HG02852 (cell line): Measurements from ENCODE around the gene MINDY4B.
A peak's percentile ranks its signal among the peaks of the same experiment; 100 is the strongest.

Experiments
- ATAC-seq: cut with Tn5 transposase; IDR thresholded peaks from one replicate; pipeline ENCODE4 v1.9.1; 2021; ENCODE audit warnings: mild to moderate bottlenecking, moderate library complexity; ENCODE audit not compliant: unreplicated experiment

The MINDY4B gene

GRCh38 chr3:150848864-150849263, 56.4 kb downstream of the MINDY4B start:
- no peak for ATAC-seq

GRCh38 chr3:150847433-150847832, 57.8 kb downstream of the MINDY4B start:
- ATAC-seq = no peak

DNA sequence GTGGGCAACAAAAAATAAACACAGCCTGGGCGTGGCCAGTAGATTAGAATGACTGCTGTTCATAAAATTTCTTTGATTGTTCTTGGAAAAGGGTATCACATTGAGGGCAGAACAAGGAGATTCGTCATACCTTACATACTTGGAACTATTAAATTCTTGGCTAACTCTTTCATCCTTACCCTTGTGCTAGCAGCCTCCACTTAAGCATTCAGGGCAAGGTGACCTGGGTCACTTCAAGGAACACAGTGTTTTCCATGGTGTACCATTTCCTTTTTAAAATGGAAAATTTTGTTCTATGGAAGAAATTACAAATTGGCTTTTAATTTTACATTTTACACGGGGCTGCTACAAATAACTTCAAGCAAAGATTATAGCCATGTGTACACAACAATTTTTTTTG, 60.8 kb downstream of the MINDY4B start:
- ATAC-seq = no peak

DNA sequence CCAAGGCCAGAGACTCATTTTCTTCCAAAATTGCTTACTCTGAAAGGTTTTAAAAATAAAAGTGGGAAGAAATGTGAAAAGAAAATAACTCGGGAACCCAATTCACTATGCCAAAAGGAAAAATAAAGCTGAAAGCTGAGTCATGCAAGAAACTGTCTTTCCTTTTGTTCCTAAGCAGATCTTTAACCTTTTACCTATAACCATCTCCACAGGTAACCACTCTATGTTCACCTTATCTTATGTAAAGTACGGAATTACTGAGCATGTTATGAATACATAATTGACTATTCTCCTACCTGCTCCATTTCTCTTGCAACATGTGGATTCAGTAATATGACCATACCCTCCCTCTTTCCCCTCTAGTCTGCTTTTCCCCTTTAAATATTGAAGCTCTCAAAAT, 62.0 kb downstream of the MINDY4B start:
- no peak for ATAC-seq

- ATAC-seq = no peak
Observed at GRCh38 chr3:150840802-150841515, 64.3 kb downstream of the MINDY4B start.

DNA sequence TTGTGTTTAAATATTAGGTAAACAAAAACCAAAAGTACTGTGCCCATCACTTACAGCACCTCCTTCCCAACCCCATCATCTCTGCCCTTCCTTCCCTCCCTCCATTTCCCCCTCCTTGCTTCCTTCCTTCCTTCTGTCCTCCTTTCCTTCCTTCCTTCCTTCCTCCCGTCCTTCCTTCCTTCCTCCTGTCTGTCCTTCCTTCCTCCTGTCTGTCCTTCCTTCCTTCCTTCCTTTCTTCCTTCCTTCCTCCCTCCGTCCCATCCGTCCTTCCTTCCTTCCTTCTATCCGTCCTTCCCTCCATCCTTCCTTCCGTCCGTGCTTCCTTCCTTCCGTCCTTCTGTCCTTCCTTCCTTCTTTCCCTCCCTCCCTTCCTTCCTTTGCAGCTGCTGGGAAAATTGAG, 74.5 kb downstream of the MINDY4B start:
- ATAC-seq = no peak

DNA sequence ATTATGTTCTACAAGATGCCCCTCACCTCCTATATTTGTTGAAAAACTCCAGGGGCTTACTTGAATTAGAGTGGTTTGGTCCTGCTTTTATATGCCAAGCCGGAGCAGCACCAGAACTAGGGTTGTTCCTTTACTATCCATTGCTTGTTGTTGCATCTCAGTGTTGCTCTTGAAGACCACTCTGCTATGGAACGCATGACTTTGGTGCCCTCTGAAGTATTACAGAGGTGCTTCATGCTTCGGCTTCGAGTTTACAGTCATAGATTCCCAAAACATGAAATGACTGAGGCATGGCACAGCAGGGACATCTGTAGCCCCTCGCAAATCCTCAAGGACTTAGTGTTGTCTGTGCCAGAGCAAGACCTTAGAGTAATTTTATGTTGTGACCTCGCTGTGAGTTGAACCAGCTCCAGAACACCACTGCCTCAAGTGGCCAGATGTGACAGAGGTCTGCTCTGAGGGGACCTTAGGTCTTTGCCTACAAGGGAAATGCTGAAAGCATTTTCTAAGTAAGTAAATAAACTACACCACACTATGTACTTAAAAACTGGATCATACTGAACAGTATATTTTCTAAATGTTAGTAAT, 75.1 kb downstream of the MINDY4B start:
- peak; percentile 60 for ATAC-seq

- ATAC-seq = no peak
Observed at GRCh38 chr3:150829408-150829807, 75.8 kb downstream of the MINDY4B start.

DNA sequence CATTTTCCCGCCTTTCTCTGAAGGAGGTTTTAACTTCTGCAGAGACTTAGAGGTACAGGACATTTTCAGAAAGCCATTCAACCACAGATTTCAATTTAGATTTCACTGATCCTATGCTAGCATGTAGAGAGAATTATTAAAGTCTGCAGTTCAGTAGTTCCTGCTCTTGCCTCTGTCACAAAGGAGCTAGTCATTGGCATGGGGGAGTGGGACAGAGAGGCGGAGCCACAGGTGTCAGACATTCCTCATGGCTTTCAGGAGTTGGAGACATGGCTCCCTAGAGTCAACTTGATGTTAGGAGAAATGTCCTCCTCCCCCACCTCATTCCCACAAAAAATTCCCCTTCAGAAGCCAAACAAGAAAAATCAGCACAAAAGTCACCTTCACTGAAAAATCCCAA, 76.2 kb downstream of the MINDY4B start:
- ATAC-seq = no peak

- ATAC-seq = no peak
Observed at GRCh38 chr3:150828261-150828660, 77.0 kb downstream of the MINDY4B start.

GRCh38 chr3:150826466-150827282, 78.6 kb downstream of the MINDY4B start:
- ATAC-seq = no peak

- no peak for ATAC-seq
Observed at GRCh38 chr3:150825916-150826377, 79.3 kb downstream of the MINDY4B start.

DNA sequence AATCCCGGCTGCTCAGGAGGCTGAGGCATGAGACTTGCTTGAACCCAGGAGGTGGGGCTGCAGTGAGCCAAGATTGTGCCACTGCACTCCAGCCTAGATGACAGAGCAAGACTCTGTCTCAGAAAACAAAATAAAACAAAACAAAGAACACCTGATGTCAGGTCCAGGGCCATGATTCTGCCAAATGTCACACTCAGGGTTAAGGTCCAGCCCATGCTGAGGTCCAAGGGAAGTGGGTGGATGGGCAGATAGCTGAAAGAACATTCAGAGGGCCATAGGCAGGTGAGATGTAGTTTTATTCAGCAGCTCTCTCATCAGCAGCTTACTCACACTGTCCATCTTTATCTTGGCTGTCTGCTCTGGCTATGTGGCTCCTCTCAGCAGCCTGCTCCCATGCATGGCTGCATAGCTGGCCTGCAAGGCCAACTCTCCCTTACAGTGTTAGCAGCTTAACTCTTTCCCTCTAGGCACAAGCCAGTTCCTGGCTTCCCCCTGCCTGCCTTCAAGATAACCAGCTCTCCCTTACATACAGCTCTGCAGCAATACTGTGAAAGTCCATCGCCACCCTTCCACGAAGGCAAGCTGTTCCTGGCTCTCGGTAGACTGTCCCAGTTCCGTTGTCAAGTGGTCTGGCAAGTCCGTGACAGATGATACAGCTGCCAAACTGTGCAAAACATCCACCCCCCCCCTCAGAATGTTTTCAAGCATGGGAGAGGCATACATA, 79.9 kb downstream of the MINDY4B start:
- no peak for ATAC-seq

- no peak for ATAC-seq
Observed at GRCh38 chr3:150823277-150823676, 82.0 kb downstream of the MINDY4B start.

GRCh38 chr3:150822636-150823035, 82.6 kb downstream of the MINDY4B start:
- no peak for ATAC-seq
